ENCODE results near the gene PHACTR1.

PHACTR1 gene

GRCh38 chr6:12993283-12993898 is 276.8 kb downstream of the PHACTR1 start:
- no peak for DNase-seq (ENCODE audit: extremely low read depth, low read depth)
- TF ChIP-seq, protein P1, sequence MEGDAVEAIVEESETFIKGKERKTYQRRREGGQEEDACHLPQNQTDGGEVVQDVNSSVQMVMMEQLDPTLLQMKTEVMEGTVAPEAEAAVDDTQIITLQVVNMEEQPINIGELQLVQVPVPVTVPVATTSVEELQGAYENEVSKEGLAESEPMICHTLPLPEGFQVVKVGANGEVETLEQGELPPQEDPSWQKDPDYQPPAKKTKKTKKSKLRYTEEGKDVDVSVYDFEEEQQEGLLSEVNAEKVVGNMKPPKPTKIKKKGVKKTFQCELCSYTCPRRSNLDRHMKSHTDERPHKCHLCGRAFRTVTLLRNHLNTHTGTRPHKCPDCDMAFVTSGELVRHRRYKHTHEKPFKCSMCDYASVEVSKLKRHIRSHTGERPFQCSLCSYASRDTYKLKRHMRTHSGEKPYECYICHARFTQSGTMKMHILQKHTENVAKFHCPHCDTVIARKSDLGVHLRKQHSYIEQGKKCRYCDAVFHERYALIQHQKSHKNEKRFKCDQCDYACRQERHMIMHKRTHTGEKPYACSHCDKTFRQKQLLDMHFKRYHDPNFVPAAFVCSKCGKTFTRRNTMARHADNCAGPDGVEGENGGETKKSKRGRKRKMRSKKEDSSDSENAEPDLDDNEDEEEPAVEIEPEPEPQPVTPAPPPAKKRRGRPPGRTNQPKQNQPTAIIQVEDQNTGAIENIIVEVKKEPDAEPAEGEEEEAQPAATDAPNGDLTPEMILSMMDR (IDR thresholded peaks at IDR 0.05; ENCODE audit: low read depth, low read length), result no peak

- TF ChIP-seq, protein P1 (IDR thresholded peaks at IDR 0.05; ENCODE audit: low read depth, low read length), result no peak
- no peak for DNase-seq (ENCODE audit: extremely low read depth, low read depth)
These were observed 278.9 kb downstream of the PHACTR1 start for GRCh38 chr6:12995419-12995818.

DNA sequence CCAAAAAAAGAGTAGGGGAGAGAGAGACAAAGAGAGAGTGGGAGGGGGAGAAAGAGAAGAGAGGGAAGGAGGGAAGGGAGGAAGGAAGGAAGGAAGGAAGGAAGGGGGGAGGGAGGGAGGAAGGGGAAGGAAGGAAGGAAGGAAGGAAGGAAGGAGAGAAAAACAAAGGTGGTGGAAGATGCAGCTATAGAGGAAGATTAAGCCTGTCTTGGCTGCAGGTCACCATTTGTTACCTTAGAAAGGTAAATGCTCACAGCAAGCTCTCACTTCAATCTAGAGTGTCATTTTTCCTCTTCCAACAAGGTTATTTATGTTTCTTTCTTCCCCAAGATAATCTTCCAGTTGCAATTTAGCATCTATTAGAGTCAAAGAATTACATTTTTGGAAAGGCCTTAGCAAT is 284.0 kb downstream of the PHACTR1 start:
- DNase-seq (ENCODE audit: extremely low read depth, low read depth), result no peak
- TF ChIP-seq, protein P1 (IDR thresholded peaks at IDR 0.05; ENCODE audit: low read depth, low read length), result no peak

GRCh38 chr6:13001927-13002326 is 285.4 kb downstream of the PHACTR1 start:
- TF ChIP-seq, protein P1 (IDR thresholded peaks at IDR 0.05; ENCODE audit: low read depth, low read length), result no peak
- DNase-seq (ENCODE audit: extremely low read depth, low read depth), result no peak

- DNase-seq (ENCODE audit: extremely low read depth, low read depth), result no peak
- TF ChIP-seq, protein P1 (IDR thresholded peaks at IDR 0.05; ENCODE audit: low read depth, low read length), result no peak
These were observed 288.0 kb downstream of the PHACTR1 start for GRCh38 chr6:13004601-13005000.

- DNase-seq (ENCODE audit: extremely low read depth, low read depth), result no peak
These were observed 289.4 kb downstream of the PHACTR1 start for GRCh38 chr6:13005994-13006393.

DNA sequence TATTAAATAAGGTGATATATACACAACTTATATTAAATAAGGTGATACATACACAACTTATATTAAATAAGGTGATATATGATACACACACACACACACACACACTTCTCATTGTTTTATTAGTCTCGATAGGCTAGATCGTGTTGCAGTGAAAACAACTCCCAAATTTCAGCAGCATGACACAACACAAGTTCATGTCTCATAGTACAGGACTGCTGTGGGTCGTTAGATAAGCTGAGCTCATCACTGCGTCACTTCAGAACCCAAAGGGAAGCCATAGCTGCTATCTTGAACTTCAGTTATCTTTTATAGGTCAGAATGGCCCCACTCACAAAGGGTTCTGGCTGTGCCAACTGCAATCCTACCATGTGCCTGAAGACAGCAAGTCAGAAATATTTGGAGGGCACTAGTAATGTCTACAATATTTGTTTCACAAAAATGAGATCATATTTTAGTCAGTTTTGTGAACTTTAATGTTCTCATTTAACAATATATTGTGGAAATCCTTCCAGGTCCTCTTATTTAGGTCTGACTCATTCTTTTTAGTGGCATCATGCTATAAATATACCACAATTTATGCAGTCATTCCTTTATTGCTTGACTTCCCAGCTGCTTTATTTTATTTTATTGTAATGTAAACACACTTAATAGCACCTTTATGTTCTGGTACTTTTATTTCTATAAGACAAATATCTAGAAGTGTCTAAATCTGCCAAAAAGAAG is 290.2 kb downstream of the PHACTR1 start:
- TF ChIP-seq, protein P1 (IDR thresholded peaks at IDR 0.05; ENCODE audit: low read depth, low read length), result no peak
- no peak for DNase-seq (ENCODE audit: extremely low read depth, low read depth)

More at GRCh38 chr6:13005994-13006393, 289.4 kb downstream of the PHACTR1 start:
- TF ChIP-seq, protein P1 (IDR thresholded peaks at IDR 0.05; ENCODE audit: low read depth, low read length), result no peak
